Measurements from ENCODE around the gene TES. TPM values are rescaled to one million over a fixed set of nuclear protein-coding genes. Genes with fewer than 3 reads are reported as not detected.
A peak's percentile ranks its signal among the peaks of the same experiment; 100 is the strongest.

TES gene
- total RNA-seq, 1 experiment from 2014 or later = 120 TPM

DNA sequence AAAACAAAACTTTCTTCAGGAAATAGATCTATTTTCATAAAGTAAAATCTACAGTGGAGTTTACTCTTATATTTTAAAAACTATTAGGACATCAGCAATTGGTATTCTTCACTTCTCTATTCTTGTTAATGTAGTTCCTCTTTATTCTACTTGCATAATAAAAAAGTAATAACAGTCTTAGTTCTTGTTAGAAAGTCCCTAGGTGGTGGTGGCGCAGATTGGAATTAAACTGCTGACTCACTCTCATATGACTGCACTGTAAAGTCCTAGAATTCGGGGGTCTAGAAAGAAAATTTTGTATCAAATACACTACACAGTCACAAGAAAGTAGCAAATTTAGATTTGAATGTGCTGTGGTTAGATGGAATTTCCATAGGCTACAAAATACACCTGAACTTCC is 44.6 kb upstream of the TES start:
- no peak for ATAC-seq
- Histone ChIP-seq H3K79me2 (ENCODE audit: low read length) (no peaks in the 10 kb centered on the region), H3K27ac (ENCODE audit: low read length) (no peak overlapping the region), H3K4me1 (ENCODE audit: insufficient read depth, low read length) (peaks cover 16% of the 10 kb centered on the region), H3K27me3 (ENCODE audit: low read length) (no peaks in the 10 kb centered on the region), H3F3A (ENCODE audit: low read length, unreplicated experiment) (no peaks in the 10 kb centered on the region), H2AFZ (ENCODE audit: low read length) (no peak overlapping the region), H4K20me1 (ENCODE audit: low read length) (no peaks in the 10 kb centered on the region), H3K9me3 (ENCODE audit: low read length) (no peaks in the 10 kb centered on the region), H3K4me2 (ENCODE audit: low read length) (no peak overlapping the region), H3K36me3 (ENCODE audit: low read depth, low read length) (no peaks in the 10 kb centered on the region), H3K9ac (ENCODE audit: low read length) (no peak overlapping the region), H3K9me2 (replicated peaks; ENCODE audit: low read length) (no peaks in the 10 kb centered on the region), H3K4me3 (ENCODE audit: low read length) (no peak overlapping the region)
- ChIA-PET POLR2A (ENCODE audit: unreplicated experiment) (no interaction called here), CTCF (no interaction called here)
- intact Hi-C loops (cut with micrococcal nuclease) = no loop called here
- no peak for DNase-seq
- BruUV-seq (replicated peaks) = no TSS peak
- TF ChIP-seq, protein P1, sequence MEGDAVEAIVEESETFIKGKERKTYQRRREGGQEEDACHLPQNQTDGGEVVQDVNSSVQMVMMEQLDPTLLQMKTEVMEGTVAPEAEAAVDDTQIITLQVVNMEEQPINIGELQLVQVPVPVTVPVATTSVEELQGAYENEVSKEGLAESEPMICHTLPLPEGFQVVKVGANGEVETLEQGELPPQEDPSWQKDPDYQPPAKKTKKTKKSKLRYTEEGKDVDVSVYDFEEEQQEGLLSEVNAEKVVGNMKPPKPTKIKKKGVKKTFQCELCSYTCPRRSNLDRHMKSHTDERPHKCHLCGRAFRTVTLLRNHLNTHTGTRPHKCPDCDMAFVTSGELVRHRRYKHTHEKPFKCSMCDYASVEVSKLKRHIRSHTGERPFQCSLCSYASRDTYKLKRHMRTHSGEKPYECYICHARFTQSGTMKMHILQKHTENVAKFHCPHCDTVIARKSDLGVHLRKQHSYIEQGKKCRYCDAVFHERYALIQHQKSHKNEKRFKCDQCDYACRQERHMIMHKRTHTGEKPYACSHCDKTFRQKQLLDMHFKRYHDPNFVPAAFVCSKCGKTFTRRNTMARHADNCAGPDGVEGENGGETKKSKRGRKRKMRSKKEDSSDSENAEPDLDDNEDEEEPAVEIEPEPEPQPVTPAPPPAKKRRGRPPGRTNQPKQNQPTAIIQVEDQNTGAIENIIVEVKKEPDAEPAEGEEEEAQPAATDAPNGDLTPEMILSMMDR (conservative IDR thresholded peaks at IDR 0.05; ENCODE audit: low read depth, low read length) = no peak
- TF ChIP-seq EZH2phosphoT487 (IDR thresholded peaks at IDR 0.05; ENCODE audit: borderline replicate concordance, low read length) = no peak
- TF ChIP-seq EZH2 (IDR thresholded peaks at IDR 0.05; ENCODE audit: low read length, unreplicated experiment) = no peak

DNA sequence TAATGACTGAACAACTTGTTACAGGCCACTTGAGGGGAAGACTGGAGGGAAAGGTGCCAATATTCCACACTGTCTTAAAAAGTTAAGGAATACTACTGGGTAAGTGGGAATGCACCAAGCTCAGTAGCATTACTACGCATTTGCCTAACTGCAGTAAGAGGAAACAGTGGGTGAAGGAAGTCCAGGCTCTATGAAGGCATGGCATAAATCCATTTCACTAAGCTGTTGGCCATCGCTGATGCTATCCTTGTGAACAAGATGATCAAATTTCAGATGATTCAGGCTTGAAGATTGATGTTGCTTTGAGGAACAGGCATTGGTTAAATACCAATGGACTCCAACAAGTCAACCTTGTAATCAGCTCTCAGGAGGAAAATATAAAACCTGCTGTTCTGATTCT is 44.2 kb upstream of the TES start:
- no peak overlapping the region for H3K27ac ChIP-seq (ENCODE audit: low read length)
- TF ChIP-seq EZH2phosphoT487 (IDR thresholded peaks at IDR 0.05; ENCODE audit: borderline replicate concordance, low read length) (no peak), EZH2 (IDR thresholded peaks at IDR 0.05; ENCODE audit: low read length, unreplicated experiment) (no peak)
- TF ChIP-seq, protein P1 (conservative IDR thresholded peaks at IDR 0.05; ENCODE audit: low read depth, low read length) = no peak
- POLR2A ChIA-PET (ENCODE audit: unreplicated experiment) = no interaction called here
- no peaks in the 10 kb centered on the region for H4K20me1 ChIP-seq (ENCODE audit: low read length)
- peaks cover 16% of the 10 kb centered on the region for H3K4me1 ChIP-seq (ENCODE audit: insufficient read depth, low read length)
- H3K9me2 ChIP-seq (replicated peaks; ENCODE audit: low read length) = no peaks in the 10 kb centered on the region
- ATAC-seq (no peak), DNase-seq (peak; percentile 30)
- H3K9me3 ChIP-seq (ENCODE audit: low read length) = no peaks in the 10 kb centered on the region
- H3K79me2 ChIP-seq (ENCODE audit: low read length) = no peaks in the 10 kb centered on the region
- no peak overlapping the region for H3K4me2 ChIP-seq (ENCODE audit: low read length)
- no peak overlapping the region for H2AFZ ChIP-seq (ENCODE audit: low read length)
- intact Hi-C loops (cut with micrococcal nuclease) = no loop called here
- no peaks in the 10 kb centered on the region for H3F3A ChIP-seq (ENCODE audit: low read length, unreplicated experiment)
- BruUV-seq (replicated peaks) = no TSS peak
- no peaks in the 10 kb centered on the region for H3K27me3 ChIP-seq (ENCODE audit: low read length)
- H3K4me3 ChIP-seq (ENCODE audit: low read length) = no peak overlapping the region
- CTCF ChIA-PET = no interaction called here
- no peak overlapping the region for H3K9ac ChIP-seq (ENCODE audit: low read length)
- no peaks in the 10 kb centered on the region for H3K36me3 ChIP-seq (ENCODE audit: low read depth, low read length)

DNA sequence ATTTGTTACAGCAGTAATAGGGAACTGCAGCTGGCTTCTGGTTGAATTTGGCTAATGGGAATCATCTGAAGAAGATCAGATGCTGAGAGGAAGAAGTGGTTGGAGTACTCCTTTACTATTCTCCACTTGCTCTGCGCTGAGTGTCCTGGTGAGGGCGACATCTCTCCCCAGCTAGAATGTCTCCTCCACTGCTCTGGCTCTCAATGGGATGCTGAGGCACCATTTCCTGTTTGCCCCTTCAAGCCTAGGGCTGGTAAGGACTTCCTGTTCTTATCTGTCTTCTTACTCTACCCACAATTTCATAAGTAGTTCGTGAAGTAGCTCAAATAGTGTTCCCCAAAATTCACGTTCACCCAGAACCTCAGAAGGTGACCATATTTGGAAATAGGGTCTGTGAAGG is 43.2 kb upstream of the TES start:
- ChIA-PET CTCF (no interaction called here), POLR2A (ENCODE audit: unreplicated experiment) (no interaction called here)
- H3K27ac ChIP-seq (ENCODE audit: low read length) = no peak overlapping the region
- H3K4me2 ChIP-seq (ENCODE audit: low read length) = no peak overlapping the region
- H3K9me3 ChIP-seq (ENCODE audit: low read length) = no peaks in the 10 kb centered on the region
- no TSS peak for BruUV-seq (replicated peaks)
- H3K27me3 ChIP-seq (ENCODE audit: low read length) = no peaks in the 10 kb centered on the region
- no peak overlapping the region for H2AFZ ChIP-seq (ENCODE audit: low read length)
- no peaks in the 10 kb centered on the region for H3K36me3 ChIP-seq (ENCODE audit: low read depth, low read length)
- peaks cover 25% of the 10 kb centered on the region for H3K4me1 ChIP-seq (ENCODE audit: insufficient read depth, low read length)
- TF ChIP-seq, protein P1 (conservative IDR thresholded peaks at IDR 0.05; ENCODE audit: low read depth, low read length) = peak; percentile 30; the same call in 1 of the 2 replicates
- no peak for TF ChIP-seq EZH2phosphoT487 (IDR thresholded peaks at IDR 0.05; ENCODE audit: borderline replicate concordance, low read length)
- H3F3A ChIP-seq (ENCODE audit: low read length, unreplicated experiment) = no peaks in the 10 kb centered on the region
- H3K9ac ChIP-seq (ENCODE audit: low read length) = no peak overlapping the region
- ATAC-seq = no peak
- no peaks in the 10 kb centered on the region for H4K20me1 ChIP-seq (ENCODE audit: low read length)
- H3K79me2 ChIP-seq (ENCODE audit: low read length) = no peaks in the 10 kb centered on the region
- DNase-seq = no peak
- intact Hi-C loops (cut with micrococcal nuclease) = no loop called here
- H3K9me2 ChIP-seq (replicated peaks; ENCODE audit: low read length) = no peaks in the 10 kb centered on the region
- H3K4me3 ChIP-seq (ENCODE audit: low read length) = no peak overlapping the region
